NOMO-1 treated with DMSO at 0.1 percent for 48 hours (cell line): ENCODE measurements around the gene NCMAP.
"Not testable (repeated sequence)": the region's sequence is repeated elsewhere in the genome, so short reads cannot be mapped to it uniquely, and the experiment has no call there.

ENCODE experiments used
- DNase-seq: peaks from one replicate; lab custom pipeline; 2025; ENCODE audit not compliant: unreplicated experiment; lab: John Stamatoyannopoulos, UW

The NCMAP gene

GRCh38 chr1:24541711-24542346 is 14.1 kb upstream of the NCMAP start:
- no peak for DNase-seq

GRCh38 chr1:24544239-24544638 is 11.6 kb upstream of the NCMAP start:
- DNase-seq = no peak

GRCh38 chr1:24545662-24546061 is 10.2 kb upstream of the NCMAP start:
- DNase-seq = no peak

DNA sequence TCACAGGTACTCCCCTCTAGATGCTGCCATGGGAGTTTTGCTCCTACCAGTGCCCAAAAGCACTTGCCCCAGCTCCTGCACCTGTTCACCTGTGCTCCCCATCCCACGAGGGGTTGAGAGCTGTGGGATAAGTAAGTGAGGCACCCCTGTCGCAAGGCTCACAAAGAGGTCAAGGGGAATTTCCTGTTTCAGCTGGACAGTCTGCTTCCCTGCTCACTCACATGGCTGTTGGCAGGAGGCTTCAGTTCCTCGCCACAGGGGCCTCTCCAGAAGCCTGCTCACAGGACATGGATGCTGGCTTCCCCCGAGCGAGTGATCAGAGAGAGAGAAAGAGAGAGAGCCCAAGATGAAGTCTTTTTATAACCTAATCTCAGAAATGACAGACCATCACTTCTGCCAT is 8.7 kb upstream of the NCMAP start:
- DNase-seq = no peak

GRCh38 chr1:24548070-24548469 is 7.8 kb upstream of the NCMAP start:
- DNase-seq = no peak

DNA sequence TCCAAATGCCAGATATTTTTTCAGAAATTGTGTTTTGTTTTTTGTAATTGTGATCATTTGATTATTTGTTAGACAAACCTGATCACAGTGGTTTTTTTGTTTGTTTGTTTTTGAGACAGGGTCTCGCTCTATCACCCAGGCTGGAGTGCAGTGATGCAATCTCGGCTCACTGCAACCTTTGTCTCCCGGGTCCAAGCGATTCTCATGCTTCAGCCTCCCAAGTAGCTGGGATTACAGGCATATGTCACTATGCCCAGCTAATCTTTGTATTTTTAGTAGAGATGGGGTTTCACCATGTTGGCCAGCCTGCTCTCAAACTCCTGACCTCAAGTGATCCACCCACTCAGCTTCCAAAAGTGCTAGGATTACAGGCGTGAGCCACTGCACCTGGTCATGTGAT is 6.7 kb upstream of the NCMAP start:
- DNase-seq = not testable (repeated sequence)

GRCh38 chr1:24551290-24551959 is 4.5 kb upstream of the NCMAP start:
- peak; percentile 46 for DNase-seq

- no peak for DNase-seq
These were observed 3.8 kb upstream of the NCMAP start for GRCh38 chr1:24551960-24552571.

DNA sequence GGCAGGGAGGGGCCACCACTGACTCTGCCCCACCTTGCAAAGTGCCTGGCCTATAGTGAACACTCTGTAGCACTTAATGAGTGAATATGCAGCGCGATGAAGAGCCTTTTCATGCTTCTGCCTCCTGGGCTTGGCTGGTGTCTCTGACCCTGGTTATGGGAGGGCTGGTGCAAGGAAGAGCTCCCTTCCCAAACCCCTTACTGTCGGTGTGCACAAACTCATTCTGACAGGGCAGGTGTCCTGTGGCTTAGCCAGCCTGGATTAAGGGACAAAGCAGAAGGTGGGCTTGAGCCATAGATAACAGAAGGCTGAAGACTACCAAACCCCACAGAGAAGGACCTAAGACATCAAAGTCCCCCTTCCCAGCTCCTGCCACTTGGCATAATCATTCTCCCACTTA is 2.0 kb upstream of the NCMAP start:
- no peak for DNase-seq

DNA sequence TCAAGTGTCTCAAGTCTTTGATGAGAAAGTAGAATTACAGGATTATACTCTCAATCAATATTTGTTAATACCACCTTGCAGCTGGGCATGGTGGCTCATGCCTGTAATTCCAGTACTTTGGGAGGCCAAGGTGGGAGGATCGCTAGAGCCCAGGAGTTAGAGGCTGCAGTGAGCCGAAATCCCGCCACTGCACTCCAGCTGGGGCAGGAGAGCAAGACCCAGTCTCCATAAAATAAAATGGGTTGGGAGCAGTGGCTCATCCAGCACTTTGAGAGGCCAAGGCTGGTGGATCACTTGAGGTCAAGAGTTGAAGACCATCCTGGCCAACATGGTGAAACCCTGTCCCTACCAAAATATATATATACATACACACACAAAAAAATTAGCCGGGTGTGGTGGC is 1.2 kb upstream of the NCMAP start:
- DNase-seq = no peak

DNA sequence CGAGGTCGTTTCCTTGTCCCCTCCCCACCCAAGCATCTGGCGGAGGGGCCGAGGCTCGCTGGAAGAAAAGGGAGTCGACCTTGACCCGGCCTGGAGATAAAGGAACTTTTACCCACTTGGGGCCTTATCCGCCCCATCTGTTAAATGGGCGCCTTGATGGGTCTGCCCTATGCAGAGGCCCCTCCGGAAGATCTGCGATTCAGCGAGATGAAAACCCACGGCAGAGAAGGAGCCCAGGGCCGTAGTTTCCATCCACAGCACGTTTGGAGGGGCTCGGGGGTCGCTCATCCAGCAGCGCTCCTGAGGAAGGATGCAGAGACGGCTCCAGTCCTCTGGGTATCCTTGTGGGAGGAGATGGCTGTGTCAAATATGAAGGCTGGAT is 518 bp downstream of the NCMAP start:
- no peak for DNase-seq

DNA sequence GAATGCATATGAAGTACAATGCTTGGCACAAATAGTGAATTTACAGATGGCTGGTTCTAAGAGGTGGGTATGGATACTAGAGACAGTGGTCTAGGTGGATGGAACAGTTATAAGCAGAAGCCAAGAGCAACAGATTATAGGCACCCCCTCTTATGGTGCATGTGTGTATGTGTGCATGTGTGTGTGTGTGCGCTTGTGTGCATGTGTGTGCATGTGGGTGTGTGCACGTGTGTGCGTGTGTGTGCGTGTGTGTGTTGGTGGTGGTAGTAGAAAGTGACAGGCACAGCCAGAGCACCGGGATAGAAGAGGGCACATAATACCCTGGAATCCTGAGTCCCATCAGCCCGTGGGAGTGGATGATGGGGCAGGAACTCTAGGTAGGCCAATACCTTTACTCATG is 1.3 kb downstream of the NCMAP start:
- DNase-seq = no peak

DNA sequence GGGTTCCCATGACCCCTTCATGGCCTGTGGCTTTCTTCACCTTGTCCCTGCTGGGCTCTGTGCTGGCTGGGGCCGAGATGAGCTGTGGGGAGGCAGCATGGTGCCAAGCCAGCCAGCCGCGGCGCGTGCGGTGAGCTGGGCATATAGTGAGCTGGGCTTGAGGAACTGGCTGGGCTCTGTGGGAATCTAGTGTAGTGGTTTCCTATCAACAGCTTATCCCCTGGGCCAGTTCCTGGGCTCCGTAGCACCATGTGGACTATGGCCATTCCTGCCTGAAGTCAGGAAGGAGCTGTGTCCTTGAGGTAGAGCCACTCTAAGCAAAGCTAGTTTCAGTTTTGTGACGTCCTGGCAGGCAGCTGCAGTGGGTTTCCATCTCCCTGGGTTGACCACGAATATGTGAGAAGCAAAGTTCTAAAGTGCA is 1.8 kb downstream of the NCMAP start:
- DNase-seq = no peak

- no peak for DNase-seq
These were observed 2.6 kb downstream of the NCMAP start for GRCh38 chr1:24558455-24558854.

- DNase-seq = peak; percentile 18
These were observed 3.3 kb downstream of the NCMAP start for GRCh38 chr1:24558902-24559791.

DNA sequence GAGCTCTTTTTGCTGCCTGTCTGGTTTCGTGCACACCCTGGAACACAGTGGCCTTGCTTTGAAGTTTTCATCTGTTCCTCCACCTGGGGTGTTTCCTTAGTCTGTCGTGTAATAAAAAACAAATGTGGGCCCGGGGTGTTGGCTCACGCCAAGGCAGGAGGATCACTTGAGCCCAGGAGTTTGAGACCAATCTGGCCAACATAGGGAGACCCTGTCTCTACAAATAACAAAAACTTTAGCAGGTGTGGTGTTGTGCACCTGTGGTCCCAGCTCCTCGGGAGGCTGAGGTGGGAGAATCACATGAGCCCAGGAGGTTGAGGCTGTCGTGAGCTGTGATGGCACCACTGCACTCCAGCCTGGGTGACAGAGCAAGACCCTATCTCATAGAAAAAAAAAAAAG is 4.5 kb downstream of the NCMAP start:
- DNase-seq = no peak

GRCh38 chr1:24562625-24563024 is 6.7 kb downstream of the NCMAP start:
- no peak for DNase-seq

DNA sequence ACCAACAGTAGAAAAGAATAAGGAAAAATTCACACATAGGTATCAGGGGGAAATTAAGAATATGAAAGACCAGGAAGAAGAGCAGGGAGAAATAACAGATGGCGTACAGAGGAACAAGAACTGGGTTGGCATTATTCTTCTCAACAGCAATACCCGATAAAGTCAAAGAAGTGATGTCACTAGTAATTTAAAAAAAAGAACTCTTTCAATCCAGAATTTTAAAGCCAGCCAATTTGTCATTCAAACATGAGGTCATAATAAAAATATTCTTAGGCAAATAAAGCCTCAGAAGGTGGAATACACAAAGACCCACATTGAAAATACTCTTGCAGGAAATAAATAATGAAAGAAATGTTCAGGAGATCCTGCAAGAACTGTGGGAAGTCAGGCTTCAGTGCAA is 8.8 kb downstream of the NCMAP start:
- no peak for DNase-seq

GRCh38 chr1:24566236-24566867 is 10.5 kb downstream of the NCMAP start:
- DNase-seq = no peak

- peak; percentile 32 for DNase-seq
These were observed 12.0 kb downstream of the NCMAP start for GRCh38 chr1:24567792-24568388.

GRCh38 chr1:24568475-24568874 is 12.6 kb downstream of the NCMAP start:
- no peak for DNase-seq
